Neutrophil (primary cell): Measurements from ENCODE around the gene PDZRN4.

Experiments used
- H3K27ac ChIP-seq: fragments of 200-600 bp; sonication (generic); 2 replicates; pipeline ENCODE4 v1.5.1; 2016; ENCODE audit warnings: mild to moderate bottlenecking, moderate library complexity
- H3K27me3 ChIP-seq: fragments of 200-600 bp; sonication (generic); 2 replicates; pipeline ENCODE4 v1.6.0; 2016; ENCODE audit warnings: mild to moderate bottlenecking
- H3K36me3 ChIP-seq: fragments of 200-600 bp; sonication (generic); 2 replicates; pipeline ENCODE4 v1.5.1; 2017
- H3K4me1 ChIP-seq, 2 experiments: fragments of 200-600 bp in 1 of 2; sonication (generic) in 1 of 2; 1 replicate in 1 of 2; 2 replicates in 1 of 2; pipeline versions ENCODE4 v1.5.1 to v1.6.1; 2013 to 2016; ENCODE audit warnings: low read depth in 1 of 2, low read length in 1 of 2, mild to moderate bottlenecking in 1 of 2, moderate library complexity in 1 of 2; ENCODE audit not compliant: control insufficient read depth in 1 of 2, insufficient read depth in 1 of 2
- H3K4me3 ChIP-seq, 2 experiments: fragments of 200-600 bp in 1 of 2; sonication (generic) in 1 of 2; 1 replicate in 1 of 2; 2 replicates in 1 of 2; pipeline ENCODE4 v1.5.1; 2013 to 2016; ENCODE audit warnings: low read depth in 1 of 2, low read length in 1 of 2, mild to moderate bottlenecking in 1 of 2, moderate library complexity in 1 of 2
- H3K9me3 ChIP-seq: fragments of 200-600 bp; sonication (generic); 2 replicates; pipeline ENCODE4 v1.5.1; 2016
- CTCF ChIP-seq: fragments of 200-600 bp; sonication (generic); IDR thresholded peaks from 2 replicates; pipeline ENCODE4 v1.5.1; 2016; ENCODE audit warnings: antibody characterized with exemption

Gene PDZRN4

GRCh38 chr12:41228066-41228820, 40.1 kb downstream of the PDZRN4 start:
- Histone ChIP-seq H3K4me1 (no peaks in the 10 kb centered on the region), H3K9me3 (no peaks in the 10 kb centered on the region), H3K27me3 (no peaks in the 10 kb centered on the region), H3K36me3 (no peaks in the 10 kb centered on the region), H3K4me3 (no peak overlapping the region), H3K27ac (no peak overlapping the region)
- no peak for TF ChIP-seq CTCF

GRCh38 chr12:41230756-41231155, 42.6 kb downstream of the PDZRN4 start:
- Histone ChIP-seq H3K36me3 (no peaks in the 10 kb centered on the region), H3K27ac (no peak overlapping the region), H3K27me3 (no peaks in the 10 kb centered on the region), H3K4me3 (no peak overlapping the region), H3K4me1 (no peaks in the 10 kb centered on the region), H3K9me3 (no peaks in the 10 kb centered on the region)
- no peak for TF ChIP-seq CTCF

GRCh38 chr12:41234692-41235091, 46.6 kb downstream of the PDZRN4 start:
- H3K4me1 ChIP-seq: no peaks in the 10 kb centered on the region
- no peak for TF ChIP-seq CTCF
- no peak overlapping the region for H3K4me3 ChIP-seq
- no peaks in the 10 kb centered on the region for H3K36me3 ChIP-seq
- H3K27ac ChIP-seq: no peak overlapping the region
- H3K9me3 ChIP-seq: no peaks in the 10 kb centered on the region
- no peaks in the 10 kb centered on the region for H3K27me3 ChIP-seq

GRCh38 chr12:41242603-41243002, 54.5 kb downstream of the PDZRN4 start:
- Histone ChIP-seq H3K27ac (no peak overlapping the region), H3K4me1 (no peaks in the 10 kb centered on the region), H3K36me3 (no peaks in the 10 kb centered on the region), H3K9me3 (no peaks in the 10 kb centered on the region), H3K4me3 (no peak overlapping the region), H3K27me3 (no peaks in the 10 kb centered on the region)
- no peak for TF ChIP-seq CTCF

GRCh38 chr12:41248391-41248790, 60.3 kb downstream of the PDZRN4 start:
- Histone ChIP-seq H3K27ac (no peak overlapping the region), H3K9me3 (no peaks in the 10 kb centered on the region), H3K4me3 (no peak overlapping the region), H3K27me3 (no peaks in the 10 kb centered on the region), H3K4me1 (no peaks in the 10 kb centered on the region), H3K36me3 (no peaks in the 10 kb centered on the region)
- no peak for TF ChIP-seq CTCF
